HG02852 (cell line): ENCODE measurements around the gene TMOD4.

Experiments used
- ATAC-seq: cut with Tn5 transposase; IDR thresholded peaks from one replicate; pipeline ENCODE4 v1.9.1; 2021; ENCODE audit warnings: mild to moderate bottlenecking, moderate library complexity; ENCODE audit not compliant: unreplicated experiment

Gene TMOD4

DNA sequence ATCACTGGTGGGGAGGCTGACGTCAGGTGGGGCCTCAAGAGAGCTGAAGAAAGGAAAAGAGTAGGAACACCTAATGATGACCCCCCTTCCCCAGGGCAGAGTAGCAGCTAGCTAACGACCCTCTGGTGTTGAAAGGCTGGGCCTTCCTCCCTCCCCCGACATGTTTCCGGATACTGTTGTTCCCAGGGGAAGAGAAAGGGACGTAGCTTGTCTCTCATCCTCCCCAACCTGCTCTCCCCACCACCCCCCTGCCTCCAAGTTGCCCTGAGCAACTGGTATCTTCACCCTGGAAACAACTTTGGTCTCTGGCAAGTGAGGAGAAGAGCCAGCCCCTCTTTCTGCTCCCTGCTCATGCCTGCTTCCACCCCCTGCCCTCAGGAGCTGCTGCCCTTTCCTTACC, 31.8 kb downstream of the TMOD4 start:
- no peak for ATAC-seq

GRCh38 chr1:151143057-151143435, 32.7 kb downstream of the TMOD4 start:
- no peak for ATAC-seq

DNA sequence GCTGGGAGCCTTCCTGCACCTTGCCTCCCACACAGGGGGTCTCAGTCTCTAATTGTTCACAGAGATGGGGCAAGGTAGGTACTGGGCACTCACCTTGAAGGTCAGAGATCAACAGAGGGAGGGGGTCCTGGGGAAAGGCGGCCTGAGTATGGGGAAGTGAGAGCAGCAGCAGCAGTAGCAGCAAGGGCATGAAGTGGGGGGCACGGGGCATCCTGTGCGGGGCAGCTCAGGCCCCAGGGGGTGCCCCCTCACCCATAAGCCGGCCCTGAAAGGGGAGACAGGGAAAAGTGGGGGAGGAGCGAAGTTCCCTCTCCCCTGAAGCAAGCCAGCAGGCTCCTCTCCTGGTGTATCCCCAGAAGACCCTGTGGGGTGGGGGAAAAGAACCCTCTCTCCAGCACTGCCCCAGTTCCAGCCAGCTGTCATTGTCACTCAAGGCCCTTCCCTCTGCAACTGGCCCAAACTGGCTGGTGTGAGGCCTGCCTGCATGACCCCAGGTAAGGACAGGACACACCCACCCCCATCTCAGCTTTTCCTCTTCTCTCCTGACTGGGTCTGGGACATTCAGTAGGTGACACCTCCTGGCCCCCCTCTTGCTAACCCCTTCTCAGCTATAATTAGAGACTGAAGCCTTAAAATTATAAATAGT, 33.2 kb downstream of the TMOD4 start:
- no peak for ATAC-seq

DNA sequence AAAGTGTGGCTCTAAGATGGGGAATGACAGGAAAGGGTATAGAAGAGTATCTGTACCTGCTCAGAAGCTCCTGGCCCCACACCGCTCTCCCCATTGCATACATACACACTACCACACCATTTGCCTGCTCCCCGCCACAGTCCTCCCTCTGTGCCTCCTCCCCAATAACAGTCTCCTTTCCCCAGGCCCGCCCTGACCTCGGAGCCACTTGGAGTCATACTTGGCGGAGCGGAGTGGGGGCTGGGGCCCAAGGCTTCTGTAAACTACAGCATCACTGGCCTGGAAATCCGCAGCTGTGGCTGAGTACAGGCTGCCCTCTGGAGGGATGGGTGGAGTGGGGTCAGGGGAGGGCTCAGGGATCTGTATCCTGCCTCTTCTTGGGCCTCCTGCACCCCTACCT, 38.0 kb downstream of the TMOD4 start:
- ATAC-seq: no peak

GRCh38 chr1:151135433-151136385, 40.1 kb downstream of the TMOD4 start:
- ATAC-seq: no peak

DNA sequence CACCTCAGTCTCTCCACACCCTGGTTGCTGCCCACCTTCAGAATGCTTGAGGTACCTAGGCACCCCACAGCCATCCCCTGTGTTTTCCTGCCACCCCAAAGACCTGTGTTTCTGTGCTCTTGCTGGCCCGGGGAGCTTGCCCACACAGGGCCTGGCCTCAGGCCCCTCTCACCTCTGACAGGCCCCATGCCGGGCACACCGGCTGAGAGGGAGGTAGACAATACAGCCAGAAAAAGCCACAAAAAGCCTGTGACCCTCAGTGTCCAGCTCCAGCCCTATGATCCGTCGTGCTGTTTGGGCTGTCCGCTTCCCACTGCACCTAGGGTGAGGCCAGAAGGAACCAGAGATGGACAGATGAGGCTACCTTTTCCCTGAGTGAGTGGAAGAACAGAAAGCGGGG, 40.8 kb downstream of the TMOD4 start:
- no peak for ATAC-seq

DNA sequence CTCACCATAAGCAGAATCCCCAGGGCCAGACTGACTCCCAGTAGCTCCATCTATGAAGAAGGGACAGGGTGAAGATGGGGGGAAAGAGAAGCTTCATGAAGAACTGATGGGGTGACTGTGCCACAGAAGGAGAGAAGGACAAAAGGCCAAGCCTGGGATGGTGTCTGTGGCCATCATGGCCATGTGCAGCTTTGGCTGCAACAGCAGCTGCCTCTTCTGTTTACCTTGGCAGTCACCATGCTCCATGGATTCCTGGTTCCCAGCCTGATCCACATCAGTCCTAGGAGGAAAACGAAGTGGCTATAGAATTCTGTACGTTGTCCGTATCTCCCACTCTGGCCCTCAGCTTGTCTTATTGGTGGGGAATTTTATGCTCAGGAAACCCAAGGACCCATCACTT, 41.4 kb downstream of the TMOD4 start:
- no peak for ATAC-seq

GRCh38 chr1:151133018-151133806, 42.6 kb downstream of the TMOD4 start:
- no peak for ATAC-seq

GRCh38 chr1:151132335-151133017, 43.3 kb downstream of the TMOD4 start:
- ATAC-seq: no peak

DNA sequence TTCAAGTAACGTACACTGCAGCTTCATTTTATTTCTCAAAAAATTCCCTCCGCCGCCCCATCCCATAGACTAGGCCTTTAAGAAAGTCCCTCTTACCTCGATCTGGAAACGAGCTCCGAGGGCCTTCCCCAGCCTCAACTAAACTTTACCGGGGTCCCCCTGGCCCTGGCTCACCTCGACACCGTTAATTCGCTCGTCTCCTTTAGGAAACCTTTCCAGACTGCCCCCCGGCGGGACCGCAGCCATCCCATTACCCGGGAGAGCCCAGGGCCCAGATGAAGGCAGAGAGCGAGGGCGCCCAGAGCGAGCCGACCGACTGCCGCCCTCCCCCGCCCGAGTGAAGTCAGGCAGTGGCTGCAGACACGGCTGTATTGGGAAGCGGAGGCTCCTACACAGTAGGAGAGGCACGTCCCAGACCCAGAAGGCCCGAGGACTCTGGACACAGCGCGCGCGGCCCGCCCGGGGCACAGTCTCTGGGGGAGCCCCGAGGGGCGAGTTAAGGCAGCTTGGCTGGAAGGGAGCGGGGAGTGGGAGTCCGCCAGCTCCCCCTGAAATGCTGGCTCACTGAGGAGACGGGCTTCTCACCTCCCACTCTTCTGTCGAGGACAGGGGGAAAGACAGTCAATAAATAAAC, 44.0 kb downstream of the TMOD4 start:
- no peak for ATAC-seq

- peak; percentile 89 for ATAC-seq
Observed at GRCh38 chr1:151130987-151131586, 44.7 kb downstream of the TMOD4 start.

DNA sequence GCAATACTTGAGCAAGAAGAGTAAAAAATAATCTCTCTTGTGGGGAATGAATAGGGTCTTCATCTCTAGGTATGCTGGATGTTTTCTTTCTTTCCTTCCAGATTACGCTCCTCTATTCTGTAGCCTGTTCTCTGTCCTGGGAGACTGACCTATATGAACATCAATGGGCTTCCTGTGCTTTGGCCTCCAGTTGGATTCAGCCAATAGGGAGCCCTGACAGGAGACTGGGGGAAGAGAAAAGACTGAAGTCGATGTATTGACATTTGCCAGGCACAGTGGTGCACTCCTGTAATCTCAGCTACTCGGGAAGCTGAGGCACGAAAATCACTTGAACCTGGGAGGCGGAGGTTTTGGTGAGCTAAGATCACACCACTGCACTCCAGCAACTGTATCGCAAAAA, 47.0 kb downstream of the TMOD4 start:
- ATAC-seq: no peak

GRCh38 chr1:151124763-151125403, 50.9 kb downstream of the TMOD4 start:
- no peak for ATAC-seq
